ENCODE measurements around the gene TSPEAR.

TSPEAR gene

DNA sequence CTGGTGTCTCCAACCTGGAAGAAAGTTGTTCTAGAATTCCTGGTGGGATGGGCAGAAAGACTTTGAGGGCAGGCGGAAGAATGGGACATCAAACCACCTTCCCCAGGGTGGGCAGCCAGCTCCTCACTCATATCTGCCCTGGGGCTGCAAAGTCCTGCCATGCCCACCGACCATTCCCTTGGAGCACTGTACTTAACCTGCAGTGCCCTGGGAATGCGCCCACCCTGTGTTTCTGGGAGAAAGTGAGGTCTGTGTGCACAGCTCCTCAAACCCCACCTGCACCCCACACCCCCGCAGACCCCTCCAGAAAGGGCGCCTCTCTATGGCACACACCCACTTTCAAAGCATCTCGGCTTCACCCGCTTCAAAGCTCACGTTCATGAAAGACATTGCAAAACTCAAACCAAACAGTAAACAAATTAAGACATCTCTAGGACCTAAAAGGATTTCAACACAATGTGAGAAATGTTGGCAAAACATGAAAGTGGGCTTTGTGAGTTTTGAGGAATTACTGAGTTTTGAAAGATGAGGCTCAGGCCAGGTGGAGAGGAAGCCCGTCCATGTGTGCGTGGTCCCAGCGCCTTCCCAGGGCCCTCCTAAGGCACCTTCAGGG lies 196.5 kb downstream of the TSPEAR start:
- no peak for DNase-seq (ENCODE audit: low spot score)
- TF ChIP-seq, protein P1, sequence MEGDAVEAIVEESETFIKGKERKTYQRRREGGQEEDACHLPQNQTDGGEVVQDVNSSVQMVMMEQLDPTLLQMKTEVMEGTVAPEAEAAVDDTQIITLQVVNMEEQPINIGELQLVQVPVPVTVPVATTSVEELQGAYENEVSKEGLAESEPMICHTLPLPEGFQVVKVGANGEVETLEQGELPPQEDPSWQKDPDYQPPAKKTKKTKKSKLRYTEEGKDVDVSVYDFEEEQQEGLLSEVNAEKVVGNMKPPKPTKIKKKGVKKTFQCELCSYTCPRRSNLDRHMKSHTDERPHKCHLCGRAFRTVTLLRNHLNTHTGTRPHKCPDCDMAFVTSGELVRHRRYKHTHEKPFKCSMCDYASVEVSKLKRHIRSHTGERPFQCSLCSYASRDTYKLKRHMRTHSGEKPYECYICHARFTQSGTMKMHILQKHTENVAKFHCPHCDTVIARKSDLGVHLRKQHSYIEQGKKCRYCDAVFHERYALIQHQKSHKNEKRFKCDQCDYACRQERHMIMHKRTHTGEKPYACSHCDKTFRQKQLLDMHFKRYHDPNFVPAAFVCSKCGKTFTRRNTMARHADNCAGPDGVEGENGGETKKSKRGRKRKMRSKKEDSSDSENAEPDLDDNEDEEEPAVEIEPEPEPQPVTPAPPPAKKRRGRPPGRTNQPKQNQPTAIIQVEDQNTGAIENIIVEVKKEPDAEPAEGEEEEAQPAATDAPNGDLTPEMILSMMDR (IDR thresholded peaks at IDR 0.05; ENCODE audit: borderline replicate concordance, control extremely low read depth, extremely low read depth, insufficient read depth, missing control alignments): no peak
- in situ Hi-C loops (cut with MboI; ENCODE audit: low sequenced_read_pairs, unreplicated experiment): no loop called here

- no peak for DNase-seq (ENCODE audit: low spot score)
- TF ChIP-seq, protein P1 (IDR thresholded peaks at IDR 0.05; ENCODE audit: borderline replicate concordance, control extremely low read depth, extremely low read depth, insufficient read depth, missing control alignments): no peak
- in situ Hi-C loops (cut with MboI; ENCODE audit: low sequenced_read_pairs, unreplicated experiment): no loop called here
These were observed 197.2 kb downstream of the TSPEAR start for GRCh38 chr21:44514218-44514520.

DNA sequence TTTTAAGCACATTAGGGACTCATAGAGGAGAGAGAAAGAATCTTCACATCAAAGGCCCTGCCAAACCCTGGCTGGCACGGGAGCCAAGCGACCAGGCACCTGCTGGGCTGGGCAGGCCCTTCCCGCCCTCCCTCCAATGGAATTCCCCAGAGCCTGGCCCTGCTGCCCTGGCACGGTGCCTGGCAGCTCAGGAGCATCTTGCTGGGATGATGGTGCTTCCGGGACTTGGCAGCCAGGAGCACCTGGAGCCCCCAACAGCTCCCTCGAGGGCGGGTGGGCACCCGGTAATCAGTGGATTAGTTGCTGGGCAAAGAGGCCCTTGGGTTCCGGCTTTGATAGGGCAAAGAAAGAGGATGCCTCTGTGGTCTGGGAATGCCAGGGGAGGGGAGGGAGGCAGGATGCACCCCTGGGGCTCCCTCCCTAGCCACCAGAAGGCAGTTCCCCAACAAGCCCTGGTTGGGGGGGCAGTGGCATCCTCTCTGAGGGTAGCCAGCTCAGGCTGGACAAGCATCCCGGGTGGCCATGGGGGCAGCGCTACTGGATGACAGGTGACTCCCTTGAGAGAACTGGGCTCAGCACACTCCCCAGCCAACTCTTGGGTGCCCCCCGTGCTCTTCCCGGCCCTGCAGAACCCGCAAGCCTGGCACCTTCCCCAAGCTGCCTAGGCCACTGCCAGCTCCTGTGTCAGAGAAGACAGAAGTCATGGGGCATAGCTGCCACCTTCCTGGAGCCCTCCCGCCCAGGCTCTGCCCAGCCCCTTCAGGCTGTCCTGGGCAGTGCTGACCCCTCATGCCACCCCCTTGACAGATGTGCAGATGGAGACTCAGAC lies 197.8 kb downstream of the TSPEAR start:
- in situ Hi-C loops (cut with MboI; ENCODE audit: low sequenced_read_pairs, unreplicated experiment): no loop called here
- TF ChIP-seq, protein P1 (IDR thresholded peaks at IDR 0.05; ENCODE audit: borderline replicate concordance, control extremely low read depth, extremely low read depth, insufficient read depth, missing control alignments): no peak
- DNase-seq (ENCODE audit: low spot score): no peak

DNA sequence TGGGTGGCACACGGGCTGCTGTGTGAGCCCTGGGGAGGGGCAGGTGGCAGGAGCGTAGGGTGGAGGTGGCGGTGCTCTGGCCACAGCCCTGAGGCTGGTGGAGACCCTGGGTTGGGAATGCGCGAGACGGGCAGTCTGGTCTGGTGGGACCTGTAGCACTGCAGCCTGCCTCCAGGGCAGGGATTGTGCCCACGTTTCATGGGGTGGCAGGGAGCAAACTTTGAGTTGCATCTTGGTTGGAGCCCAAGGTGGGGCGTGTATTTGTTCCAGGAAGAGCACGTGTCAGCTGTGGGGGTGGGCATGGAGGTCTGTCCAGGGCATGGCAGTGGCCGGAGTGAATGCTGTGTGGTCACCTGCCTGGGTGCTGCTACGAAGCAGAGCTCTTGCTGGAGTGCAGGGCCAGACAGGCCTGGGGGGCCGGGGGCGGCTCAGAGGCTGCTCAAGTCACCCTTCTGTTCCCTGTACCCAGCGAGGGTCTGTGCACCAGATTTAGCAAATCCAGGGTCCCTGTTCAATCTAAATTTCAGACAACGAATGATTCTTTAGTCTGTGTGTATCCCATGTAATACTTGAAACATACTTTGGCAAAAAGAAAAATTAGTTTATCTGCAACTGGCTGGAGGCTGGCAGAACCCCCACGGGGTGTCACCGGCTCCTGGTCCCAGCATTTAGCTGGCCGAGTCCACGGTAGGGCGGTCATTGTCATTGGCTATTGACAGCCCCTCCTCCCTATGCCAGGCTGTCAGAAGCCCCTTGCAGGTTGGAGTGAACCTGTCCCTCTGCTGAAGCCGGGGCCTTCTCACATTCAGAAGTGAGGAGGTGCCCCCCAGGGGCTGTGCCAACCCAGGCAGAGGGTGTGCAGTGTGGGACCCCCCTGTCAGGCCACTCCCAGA lies 198.6 kb downstream of the TSPEAR start:
- in situ Hi-C loops (cut with MboI; ENCODE audit: low sequenced_read_pairs, unreplicated experiment): no loop called here
- TF ChIP-seq, protein P1 (IDR thresholded peaks at IDR 0.05; ENCODE audit: borderline replicate concordance, control extremely low read depth, extremely low read depth, insufficient read depth, missing control alignments): no peak
- no peak for DNase-seq (ENCODE audit: low spot score)

- no peak for DNase-seq (ENCODE audit: low spot score)
- in situ Hi-C loops (cut with MboI; ENCODE audit: low sequenced_read_pairs, unreplicated experiment): no loop called here
- TF ChIP-seq, protein P1 (IDR thresholded peaks at IDR 0.05; ENCODE audit: borderline replicate concordance, control extremely low read depth, extremely low read depth, insufficient read depth, missing control alignments): no peak
These were observed 199.5 kb downstream of the TSPEAR start for GRCh38 chr21:44511938-44512275.

GRCh38 chr21:44511219-44511937 lies 200.0 kb downstream of the TSPEAR start:
- DNase-seq (ENCODE audit: low spot score): no peak
- TF ChIP-seq, protein P1 (IDR thresholded peaks at IDR 0.05; ENCODE audit: borderline replicate concordance, control extremely low read depth, extremely low read depth, insufficient read depth, missing control alignments): no peak
- in situ Hi-C loops (cut with MboI; ENCODE audit: low sequenced_read_pairs, unreplicated experiment): no loop called here

Measured in GM13976 (cell line).